Caco-2 (cell line): Measurements from ENCODE around the gene GRIN2A. TPM values are rescaled to one million over a fixed set of nuclear protein-coding genes. Genes with fewer than 3 reads are reported as not detected.

Source experiments
- BruUV-seq: library from RNA; stranded (reverse); fragments of 400-500 nt; replicated peaks from 2 replicates; lab custom pipeline; 2021; lab: Mats Ljungman, UMichigan
- CTCF ChIA-PET: fragments of 300-600 bp; sonication (Branson Sonifier 250); formaldehyde crosslinking; loops from one replicate; lab custom pipeline; 2022; ENCODE audit warnings: antibody characterized with exemption; lab: Charles Lee
- POLR2A ChIA-PET: fragments of 300-600 bp; sonication (Branson Sonifier 250); formaldehyde crosslinking; loops from one replicate; lab custom pipeline; 2022; ENCODE audit warnings: antibody characterized with exemption; lab: Charles Lee
- DNase-seq, 2 experiments: peaks; one replicate each; pipeline versions ENCODE4 v3.0.0 to v3.0.0-alpha.2; 2020 to 2022
- H3K27me3 ChIP-seq: replicated peaks from 2 replicates; pipeline ENCODE4 v1.6.0; 2011; ENCODE audit warnings: low read length; ENCODE audit not compliant: control insufficient read depth, insufficient read depth
- H3K36me3 ChIP-seq: 2 replicates; pipeline ENCODE4 v1.5.1; 2011; ENCODE audit warnings: low read length; ENCODE audit not compliant: control insufficient read depth, insufficient read depth
- H3K4me1 ChIP-seq: fragments of 250-450 bp; sonication (Bioruptor Pico); 2 replicates; pipeline ENCODE4 v1.5.1; 2020; ENCODE audit warnings: mild to moderate bottlenecking
- H3K4me3 ChIP-seq: 2 replicates; pipeline ENCODE4 v1.5.1; 2011; ENCODE audit warnings: low read depth, mild to moderate bottlenecking, control low read depth, low read length
- H3K9me3 ChIP-seq: fragments of 250-450 bp; sonication (Bioruptor Pico); 2 replicates; pipeline ENCODE4 v1.5.1; 2020; ENCODE audit warnings: mild to moderate bottlenecking, moderate library complexity
- H3K27ac Mint-ChIP-seq: one replicate; pipeline ENCODE4 v1.8.0; 2022; ENCODE audit warnings: mixed read lengths; ENCODE audit not compliant: unreplicated experiment
- H3K27me3 Mint-ChIP-seq: one replicate; pipeline ENCODE4 v1.8.0; 2022; ENCODE audit warnings: mixed read lengths; ENCODE audit not compliant: insufficient read depth, unreplicated experiment
- H3K36me3 Mint-ChIP-seq: one replicate; pipeline ENCODE4 v1.8.0; 2022; ENCODE audit warnings: mild to moderate bottlenecking, mixed read lengths; ENCODE audit not compliant: insufficient read depth, unreplicated experiment
- H3K4me1 Mint-ChIP-seq: one replicate; pipeline ENCODE4 v1.8.0; 2022; ENCODE audit warnings: low read depth, mixed read lengths; ENCODE audit not compliant: unreplicated experiment
- H3K4me3 Mint-ChIP-seq: one replicate; pipeline ENCODE4 v1.8.0; 2022; ENCODE audit warnings: mild to moderate bottlenecking, moderate library complexity, mixed read lengths; ENCODE audit not compliant: unreplicated experiment
- H3K9me3 Mint-ChIP-seq: one replicate; pipeline ENCODE4 v1.8.0; 2022; ENCODE audit warnings: mixed read lengths; ENCODE audit not compliant: unreplicated experiment
- intact Hi-C: fragments of 100-400 bp; cut with micrococcal nuclease; formaldehyde crosslinking; loops from one replicate; pipeline ENCODE4 v1.10.0; 2022; ENCODE audit not compliant: unreplicated experiment
- total RNA-seq: library from RNA; stranded (reverse); gene quantifications from 2 replicates; pipeline ENCODE4 v1.2.3, GENCODE V29; 2022
- TF ChIP-seq, protein P1 (sequence below), 2 experiments: fragments of 200-600 bp in 1 of 2; IDR thresholded peaks; 1 replicate in 1 of 2; 2 replicates in 1 of 2; pipeline versions ENCODE4 v1.5.1 to v1.8.0; 2011 to 2022; ENCODE audit warnings: antibody characterized with exemption in 1 of 2, control low read depth in 1 of 2, inconsistent platforms in 1 of 2, low read depth in 1 of 2, low read length in 1 of 2, mild to moderate bottlenecking in 1 of 2, moderate library complexity in 1 of 2; ENCODE audit not compliant: insufficient read depth in 1 of 2, severe bottlenecking in 1 of 2, unreplicated experiment in 1 of 2

The GRIN2A gene
- total RNA-seq, 1 experiment from 2014 or later: 0.54 TPM

DNA sequence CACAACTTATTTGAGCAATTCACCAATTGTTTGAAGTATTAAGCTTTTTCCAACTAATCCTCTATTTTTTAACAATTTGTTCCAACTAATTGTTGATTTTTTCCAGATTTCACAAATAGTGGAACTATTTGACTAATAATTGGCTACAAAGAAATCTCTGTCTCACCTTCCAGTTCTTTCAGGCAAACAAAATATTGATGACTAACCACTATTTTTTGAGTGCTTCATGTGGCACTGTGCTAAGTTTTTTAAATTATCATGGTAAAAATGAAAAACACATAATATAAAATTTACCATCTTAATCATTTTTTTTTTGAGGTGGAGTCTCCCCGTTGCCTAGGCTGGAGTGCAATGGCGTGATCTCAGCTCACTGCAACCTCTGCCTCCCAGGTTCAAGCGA, 24.6 kb upstream of the GRIN2A start:
- ChIA-PET CTCF (no interaction called here), POLR2A (no interaction called here)
- no peak overlapping the region for H3K27ac Mint-ChIP-seq
- intact Hi-C loops: no loop called here
- Histone ChIP-seq H3K9me3 (no peaks in the 10 kb centered on the region), H3K4me1 (no peaks in the 10 kb centered on the region), H3K27me3 (no peaks in the 10 kb centered on the region), H3K4me3 (no peak overlapping the region), H3K36me3 (no peaks in the 10 kb centered on the region)
- no peaks in the 10 kb centered on the region for H3K27me3 Mint-ChIP-seq
- H3K4me3 Mint-ChIP-seq: no peak overlapping the region
- H3K4me1 Mint-ChIP-seq: peaks cover 7% of the 10 kb centered on the region
- TF ChIP-seq, protein P1, sequence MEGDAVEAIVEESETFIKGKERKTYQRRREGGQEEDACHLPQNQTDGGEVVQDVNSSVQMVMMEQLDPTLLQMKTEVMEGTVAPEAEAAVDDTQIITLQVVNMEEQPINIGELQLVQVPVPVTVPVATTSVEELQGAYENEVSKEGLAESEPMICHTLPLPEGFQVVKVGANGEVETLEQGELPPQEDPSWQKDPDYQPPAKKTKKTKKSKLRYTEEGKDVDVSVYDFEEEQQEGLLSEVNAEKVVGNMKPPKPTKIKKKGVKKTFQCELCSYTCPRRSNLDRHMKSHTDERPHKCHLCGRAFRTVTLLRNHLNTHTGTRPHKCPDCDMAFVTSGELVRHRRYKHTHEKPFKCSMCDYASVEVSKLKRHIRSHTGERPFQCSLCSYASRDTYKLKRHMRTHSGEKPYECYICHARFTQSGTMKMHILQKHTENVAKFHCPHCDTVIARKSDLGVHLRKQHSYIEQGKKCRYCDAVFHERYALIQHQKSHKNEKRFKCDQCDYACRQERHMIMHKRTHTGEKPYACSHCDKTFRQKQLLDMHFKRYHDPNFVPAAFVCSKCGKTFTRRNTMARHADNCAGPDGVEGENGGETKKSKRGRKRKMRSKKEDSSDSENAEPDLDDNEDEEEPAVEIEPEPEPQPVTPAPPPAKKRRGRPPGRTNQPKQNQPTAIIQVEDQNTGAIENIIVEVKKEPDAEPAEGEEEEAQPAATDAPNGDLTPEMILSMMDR (IDR thresholded peaks at IDR 0.05; ENCODE audit: insufficient read depth in 1 of 2, low read depth in 1 of 2, low read length in 1 of 2, severe bottlenecking in 1 of 2, unreplicated experiment in 1 of 2): no peak
- DNase-seq: no peak
- no TSS peak for BruUV-seq
- H3K9me3 Mint-ChIP-seq: no peaks in the 10 kb centered on the region
- H3K36me3 Mint-ChIP-seq: no peaks in the 10 kb centered on the region

DNA sequence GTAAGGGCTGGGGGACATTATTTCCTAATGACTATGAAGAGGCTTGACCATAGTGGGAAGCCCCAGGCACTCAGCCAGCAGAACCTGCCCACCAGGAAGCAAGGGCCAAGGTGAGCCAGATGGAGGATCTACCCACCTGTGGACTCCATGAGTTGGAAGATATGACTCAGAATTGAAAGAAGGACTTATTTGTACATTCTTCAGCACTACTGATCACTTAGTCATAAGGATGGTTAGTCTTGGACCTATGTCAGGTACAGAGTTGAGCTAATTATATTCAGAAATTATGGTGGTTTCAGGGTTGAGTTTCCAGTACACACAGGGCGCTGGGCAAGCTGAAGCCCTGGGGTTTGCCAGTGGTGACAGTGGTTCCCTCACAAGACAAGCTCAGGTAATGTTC, 24.0 kb upstream of the GRIN2A start:
- ChIA-PET CTCF (no interaction called here), POLR2A (no interaction called here)
- TF ChIP-seq, protein P1 (IDR thresholded peaks at IDR 0.05; ENCODE audit: insufficient read depth in 1 of 2, low read depth in 1 of 2, low read length in 1 of 2, severe bottlenecking in 1 of 2, unreplicated experiment in 1 of 2): no peak
- no peak overlapping the region for H3K4me3 ChIP-seq
- no peaks in the 10 kb centered on the region for H3K36me3 ChIP-seq
- H3K27me3 Mint-ChIP-seq: no peaks in the 10 kb centered on the region
- no peaks in the 10 kb centered on the region for H3K36me3 Mint-ChIP-seq
- H3K9me3 ChIP-seq: no peaks in the 10 kb centered on the region
- H3K27me3 ChIP-seq: no peaks in the 10 kb centered on the region
- no TSS peak for BruUV-seq
- H3K4me1 ChIP-seq: no peaks in the 10 kb centered on the region
- H3K9me3 Mint-ChIP-seq: no peaks in the 10 kb centered on the region
- H3K4me3 Mint-ChIP-seq: no peak overlapping the region
- intact Hi-C loops: no loop called here
- H3K4me1 Mint-ChIP-seq: peaks cover 7% of the 10 kb centered on the region
- H3K27ac Mint-ChIP-seq: no peak overlapping the region
- no peak for DNase-seq

DNA sequence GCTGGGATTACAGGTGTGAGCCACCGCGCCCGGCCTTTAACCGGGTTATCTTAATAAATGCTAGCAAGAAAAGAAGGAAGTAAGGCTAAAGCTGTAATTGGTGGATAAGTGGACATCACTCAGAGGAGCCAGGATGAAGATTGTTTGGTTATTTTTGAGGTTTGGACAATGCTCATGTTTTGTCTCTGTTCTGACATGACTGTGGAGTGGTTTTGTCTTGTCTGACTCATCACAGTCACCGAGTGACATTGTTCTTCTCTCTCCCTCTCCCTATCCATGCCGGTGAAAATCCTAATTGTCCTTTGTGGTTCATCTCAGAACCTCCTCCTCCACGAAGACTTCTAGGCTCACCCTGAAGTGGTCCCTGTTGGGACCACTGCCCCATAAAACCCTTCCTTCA, 23.5 kb upstream of the GRIN2A start:
- H3K27ac Mint-ChIP-seq: no peak overlapping the region
- H3K36me3 Mint-ChIP-seq: no peaks in the 10 kb centered on the region
- Histone ChIP-seq H3K27me3 (no peaks in the 10 kb centered on the region), H3K4me3 (no peak overlapping the region), H3K9me3 (no peaks in the 10 kb centered on the region), H3K4me1 (no peaks in the 10 kb centered on the region), H3K36me3 (no peaks in the 10 kb centered on the region)
- intact Hi-C loops: no loop called here
- TF ChIP-seq, protein P1 (IDR thresholded peaks at IDR 0.05; ENCODE audit: insufficient read depth in 1 of 2, low read depth in 1 of 2, low read length in 1 of 2, severe bottlenecking in 1 of 2, unreplicated experiment in 1 of 2): no peak
- BruUV-seq: no TSS peak
- POLR2A ChIA-PET: no interaction called here
- CTCF ChIA-PET: no interaction called here
- DNase-seq: no peak
- H3K4me1 Mint-ChIP-seq: peaks cover 7% of the 10 kb centered on the region
- H3K4me3 Mint-ChIP-seq: no peak overlapping the region
- H3K9me3 Mint-ChIP-seq: no peaks in the 10 kb centered on the region
- no peaks in the 10 kb centered on the region for H3K27me3 Mint-ChIP-seq
